ENCODE data around the gene B9D1. TPM values are rescaled to one million over a fixed set of nuclear protein-coding genes. Genes with fewer than 3 reads are reported as not detected.

B9D1 gene
- total RNA-seq, 1 donor from 2014 or later, result 9.4 TPM

- peak; percentile 82 for DNase-seq (ENCODE audit: low spot score)
- TF ChIP-seq CTCF (IDR thresholded peaks at IDR 0.05), result peak; percentile 18
- peaks cover 50% of the 10 kb centered on the region for H3K4me1 Mint-ChIP-seq (ENCODE audit: low read depth)
- H3K4me3 Mint-ChIP-seq (ENCODE audit: unreplicated experiment), result no peak overlapping the region
- no peaks in the 10 kb centered on the region for H3K9me3 Mint-ChIP-seq (ENCODE audit: low read depth)
- no peaks in the 10 kb centered on the region for H3K27me3 Mint-ChIP-seq (ENCODE audit: low read depth)
- no peaks in the 10 kb centered on the region for H3K36me3 Mint-ChIP-seq (ENCODE audit: low read depth)
- H3K27ac Mint-ChIP-seq (ENCODE audit: unreplicated experiment), result no peak overlapping the region
Observed at GRCh38 chr17:19343671-19344151, 18.8 kb downstream of the B9D1 start.

- Mint-ChIP-seq H3K27ac (ENCODE audit: unreplicated experiment) (no peak overlapping the region), H3K9me3 (ENCODE audit: low read depth) (no peaks in the 10 kb centered on the region), H3K27me3 (ENCODE audit: low read depth) (no peaks in the 10 kb centered on the region), H3K36me3 (ENCODE audit: low read depth) (no peaks in the 10 kb centered on the region), H3K4me3 (ENCODE audit: unreplicated experiment) (no peak overlapping the region), H3K4me1 (ENCODE audit: low read depth) (peaks cover 50% of the 10 kb centered on the region)
- TF ChIP-seq CTCF (IDR thresholded peaks at IDR 0.05), result no peak
- peak; percentile 51 for DNase-seq (ENCODE audit: low spot score)
Observed at GRCh38 chr17:19343256-19343630, 19.3 kb downstream of the B9D1 start.

- no peak for TF ChIP-seq CTCF (IDR thresholded peaks at IDR 0.05)
- DNase-seq (ENCODE audit: low spot score), result peak; percentile 48
- Mint-ChIP-seq H3K4me1 (ENCODE audit: low read depth) (peaks cover 46% of the 10 kb centered on the region), H3K4me3 (ENCODE audit: unreplicated experiment) (no peak overlapping the region), H3K36me3 (ENCODE audit: low read depth) (no peaks in the 10 kb centered on the region), H3K27me3 (ENCODE audit: low read depth) (no peaks in the 10 kb centered on the region), H3K27ac (ENCODE audit: unreplicated experiment) (no peak overlapping the region), H3K9me3 (ENCODE audit: low read depth) (no peaks in the 10 kb centered on the region)
Observed at GRCh38 chr17:19342611-19343255, 19.8 kb downstream of the B9D1 start.

GRCh38 chr17:19341641-19342610 is 20.6 kb downstream of the B9D1 start:
- Mint-ChIP-seq H3K36me3 (ENCODE audit: low read depth) (no peaks in the 10 kb centered on the region), H3K4me1 (ENCODE audit: low read depth) (peaks cover 44% of the 10 kb centered on the region), H3K9me3 (ENCODE audit: low read depth) (no peaks in the 10 kb centered on the region), H3K27ac (ENCODE audit: unreplicated experiment) (peak overlapping the region; percentile 58), H3K27me3 (ENCODE audit: low read depth) (no peaks in the 10 kb centered on the region), H3K4me3 (ENCODE audit: unreplicated experiment) (no peak overlapping the region)
- no peak for TF ChIP-seq CTCF (IDR thresholded peaks at IDR 0.05)
- DNase-seq (ENCODE audit: low spot score), result peak; percentile 60

GRCh38 chr17:19341211-19341631 is 21.3 kb downstream of the B9D1 start:
- H3K36me3 Mint-ChIP-seq (ENCODE audit: low read depth), result no peaks in the 10 kb centered on the region
- DNase-seq (ENCODE audit: low spot score), result peak; percentile 53
- TF ChIP-seq CTCF (IDR thresholded peaks at IDR 0.05), result no peak
- no peaks in the 10 kb centered on the region for H3K9me3 Mint-ChIP-seq (ENCODE audit: low read depth)
- H3K4me3 Mint-ChIP-seq (ENCODE audit: unreplicated experiment), result no peak overlapping the region
- H3K4me1 Mint-ChIP-seq (ENCODE audit: low read depth), result peaks cover 38% of the 10 kb centered on the region
- H3K27me3 Mint-ChIP-seq (ENCODE audit: low read depth), result no peaks in the 10 kb centered on the region
- peak overlapping the region; percentile 3 for H3K27ac Mint-ChIP-seq (ENCODE audit: unreplicated experiment)

All from chondrocyte (in vitro differentiated cells).